HG02938 (cell line): Measurements from ENCODE around the gene CTDSPL.

Experiments used
- ATAC-seq: cut with Tn5 transposase; IDR thresholded peaks from one replicate; pipeline ENCODE4 v1.9.1; 2021; ENCODE audit warnings: mild to moderate bottlenecking, moderate library complexity; ENCODE audit not compliant: unreplicated experiment

Gene CTDSPL

GRCh38 chr3:37912052-37912733, 50.5 kb downstream of the CTDSPL start:
- ATAC-seq: no peak

GRCh38 chr3:37913522-37913921, 51.8 kb downstream of the CTDSPL start:
- ATAC-seq: no peak

DNA sequence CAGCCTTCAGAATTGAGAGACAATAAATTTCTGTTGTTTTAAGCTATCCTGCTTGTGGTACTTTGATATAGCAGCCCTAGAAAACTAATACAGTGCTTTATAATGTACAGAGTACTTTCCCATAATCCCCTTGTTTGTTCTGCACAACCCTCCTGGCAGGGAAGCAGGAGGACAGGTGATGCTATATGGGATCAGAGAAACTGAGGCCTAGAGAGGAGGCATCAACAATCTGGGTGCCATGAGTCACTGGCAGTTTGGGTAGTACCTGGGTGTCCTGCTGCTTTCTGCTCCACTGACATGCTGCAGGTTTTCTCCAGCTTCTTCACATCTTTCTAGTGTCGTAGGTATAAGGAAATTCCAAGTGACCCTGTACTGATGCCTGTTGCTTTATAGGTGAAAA, 55.0 kb downstream of the CTDSPL start:
- no peak for ATAC-seq

DNA sequence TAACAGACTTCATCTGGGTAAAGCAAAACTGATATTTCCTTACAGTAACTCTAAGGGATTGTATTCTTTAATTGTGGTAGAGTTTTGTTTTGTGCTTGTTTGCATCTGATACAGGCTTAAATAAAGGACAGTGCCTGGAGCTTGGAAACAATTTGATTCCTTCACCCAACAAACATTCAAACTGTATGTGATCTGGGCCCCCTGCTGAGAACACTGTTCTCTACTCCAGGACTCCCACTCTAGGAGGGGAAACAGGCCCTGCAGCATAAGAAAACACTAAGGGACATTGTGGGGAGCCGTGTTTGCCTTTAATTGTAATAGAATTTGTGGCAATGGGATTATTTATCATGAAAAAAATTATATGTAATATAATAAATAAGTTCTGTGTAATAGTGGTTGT, 56.9 kb downstream of the CTDSPL start:
- no peak for ATAC-seq

DNA sequence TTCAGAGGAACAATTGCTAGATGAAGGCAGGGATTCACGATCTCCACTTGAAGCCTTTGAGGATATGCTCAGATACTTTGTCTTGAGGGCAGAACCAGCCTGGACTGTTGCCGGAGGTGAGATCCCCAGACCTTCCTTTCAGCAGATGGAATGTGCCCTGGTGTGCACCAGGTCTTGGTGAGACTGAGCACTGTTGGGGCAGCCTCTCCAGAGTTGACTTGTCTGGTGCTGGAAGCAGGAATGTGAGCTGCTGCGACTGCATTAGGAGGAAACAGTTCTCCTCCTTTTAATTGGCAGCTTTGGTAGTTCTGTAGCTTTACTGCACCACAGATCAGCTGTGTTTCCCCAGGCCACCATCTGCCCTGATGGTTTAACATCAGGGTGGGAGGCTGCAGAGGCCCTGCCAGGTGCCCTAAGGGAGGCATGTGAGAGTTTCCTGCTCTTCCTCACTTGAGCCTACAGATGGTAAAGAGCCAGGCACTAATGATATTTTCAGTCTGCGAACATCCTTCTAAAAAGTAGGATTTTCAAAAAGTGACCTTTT, 58.5 kb downstream of the CTDSPL start:
- no peak for ATAC-seq

- no peak for ATAC-seq
Measured at GRCh38 chr3:37921025-37921424, 59.3 kb downstream of the CTDSPL start.

GRCh38 chr3:37922721-37923568, 61.3 kb downstream of the CTDSPL start:
- ATAC-seq: no peak

DNA sequence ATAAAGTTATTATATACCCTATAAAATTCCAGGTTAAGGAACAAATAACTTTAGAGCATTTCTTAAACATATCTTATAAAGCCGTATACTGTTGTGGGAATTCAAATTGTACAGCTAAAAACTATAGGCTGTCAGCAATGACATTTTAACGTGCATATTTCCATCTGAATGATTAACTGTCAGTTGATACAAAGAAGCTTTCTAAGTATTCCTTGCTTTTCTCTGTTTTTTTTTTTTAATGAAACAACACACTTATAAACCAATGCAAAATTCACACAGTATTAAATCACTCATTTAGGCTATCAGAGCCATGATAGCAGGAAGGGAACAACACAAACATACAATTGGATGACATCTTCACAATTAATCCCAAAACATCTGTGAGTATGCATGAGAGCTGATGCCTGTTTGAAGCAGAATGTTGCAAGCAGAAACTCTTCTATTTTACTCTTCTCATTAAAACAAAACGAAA, 61.9 kb downstream of the CTDSPL start:
- no peak for ATAC-seq

GRCh38 chr3:37924453-37924852, 62.8 kb downstream of the CTDSPL start:
- no peak for ATAC-seq

DNA sequence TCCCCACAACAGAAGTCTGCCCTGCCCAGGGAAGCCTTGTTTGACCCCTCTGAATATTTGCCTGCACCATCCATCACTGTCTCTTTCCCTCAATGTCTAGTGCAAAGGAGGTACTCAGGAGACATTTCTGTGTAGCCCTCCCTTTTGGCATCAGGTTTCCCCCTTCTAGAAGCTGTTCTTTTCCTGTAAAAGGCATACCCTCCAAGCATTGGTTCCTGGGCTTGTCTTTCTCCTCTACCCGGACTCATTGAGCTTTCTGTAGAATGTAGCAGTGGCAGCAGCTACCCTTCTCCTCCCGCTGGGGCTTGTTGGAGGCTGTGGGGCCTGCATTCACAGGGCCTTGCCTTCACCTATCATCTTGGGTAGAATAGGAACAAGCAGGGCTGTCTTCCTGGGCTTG, 63.5 kb downstream of the CTDSPL start:
- ATAC-seq: no peak

DNA sequence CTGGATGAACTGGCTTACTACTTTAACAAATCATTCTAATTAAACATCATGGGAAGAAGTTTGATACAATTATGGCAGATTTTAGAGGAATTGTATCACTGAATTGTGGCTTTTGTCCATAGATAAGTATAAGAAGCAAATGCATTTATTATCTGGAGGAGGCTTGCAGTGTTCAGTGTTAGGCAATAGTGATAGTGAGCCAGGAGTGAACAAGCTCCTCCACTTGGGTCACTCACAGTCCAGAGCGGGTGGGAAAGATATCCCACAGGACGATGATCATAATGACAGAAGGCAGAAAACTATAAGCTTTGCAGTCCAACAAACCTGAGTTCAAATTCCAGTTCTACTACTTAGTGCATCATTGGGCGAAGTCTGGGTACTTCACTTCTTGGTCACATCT, 64.9 kb downstream of the CTDSPL start:
- no peak for ATAC-seq

DNA sequence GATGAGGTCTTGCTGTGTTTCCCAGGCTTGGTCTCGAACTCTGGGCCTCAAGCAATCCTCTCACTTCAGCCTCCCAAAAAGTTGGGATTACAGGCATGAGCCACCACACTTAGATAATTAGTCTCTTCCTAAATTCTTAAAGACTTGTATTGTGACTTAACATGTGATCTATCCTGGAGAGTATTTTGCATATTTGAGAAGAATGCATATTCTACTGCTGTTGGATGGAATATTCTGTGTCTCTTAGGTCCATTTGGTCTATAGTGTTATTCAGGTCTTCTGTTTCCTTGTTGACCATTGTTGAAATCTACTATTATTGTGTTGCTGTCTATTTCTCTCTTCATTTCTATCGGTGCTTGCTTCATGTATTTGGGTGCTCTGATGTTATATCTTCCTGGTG, 68.8 kb downstream of the CTDSPL start:
- ATAC-seq: no peak

GRCh38 chr3:37932505-37932904, 70.8 kb downstream of the CTDSPL start:
- no peak for ATAC-seq

DNA sequence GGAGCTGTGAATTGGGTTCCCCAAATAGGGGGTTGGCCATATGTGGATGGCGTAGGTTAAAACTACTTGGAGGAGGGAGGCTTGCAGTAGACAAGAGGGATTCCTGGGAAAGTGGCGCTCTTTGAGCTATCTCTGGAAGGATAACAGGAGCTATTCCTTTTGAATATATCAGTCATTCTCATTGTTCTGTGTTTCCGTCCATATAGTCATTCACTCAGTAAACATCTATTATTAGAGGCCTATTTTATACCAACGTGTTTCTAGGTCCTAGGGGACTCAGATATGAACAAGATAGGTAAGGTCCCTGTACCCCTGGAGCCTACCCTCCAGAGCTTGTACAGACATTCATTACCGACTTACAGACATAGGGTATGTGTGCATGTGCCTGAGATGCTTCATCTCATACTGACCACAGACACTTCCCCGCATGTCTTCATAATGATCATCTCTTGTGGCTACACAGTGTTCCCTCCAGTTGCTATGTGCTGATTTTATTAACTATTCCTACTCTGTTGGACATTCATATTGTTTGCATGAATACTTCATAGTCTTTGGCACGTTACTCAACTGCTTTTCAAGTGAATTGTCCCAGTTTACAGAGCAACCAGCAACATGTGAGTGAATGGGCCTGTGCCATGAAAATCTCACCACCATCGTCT, 73.1 kb downstream of the CTDSPL start:
- ATAC-seq: no peak

GRCh38 chr3:37935290-37935668, 73.6 kb downstream of the CTDSPL start:
- no peak for ATAC-seq

- no peak for ATAC-seq
Measured at GRCh38 chr3:37935756-37936666, 74.3 kb downstream of the CTDSPL start.

DNA sequence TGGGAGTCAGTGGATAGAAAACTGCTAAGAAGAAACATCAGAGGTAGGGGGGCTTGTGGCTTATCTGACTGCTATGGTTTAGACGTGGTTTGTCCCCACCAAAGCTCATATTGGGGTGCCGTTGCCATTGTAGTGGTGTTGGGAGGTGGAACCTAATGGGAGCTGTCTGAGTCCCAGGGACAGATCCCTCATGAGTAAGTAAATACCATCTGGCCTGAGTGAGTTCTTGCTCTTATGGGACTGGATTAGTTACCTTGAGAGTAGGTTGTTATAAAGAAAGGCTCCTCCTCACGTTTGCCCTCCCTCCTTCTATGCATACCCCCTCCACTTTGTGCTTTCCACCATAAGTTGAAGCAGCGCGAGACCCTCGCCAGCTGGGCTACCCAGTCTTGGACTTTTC, 75.5 kb downstream of the CTDSPL start:
- no peak for ATAC-seq

- no peak for ATAC-seq
Measured at GRCh38 chr3:37938011-37938410, 76.3 kb downstream of the CTDSPL start.

GRCh38 chr3:37940242-37940908, 78.7 kb downstream of the CTDSPL start:
- no peak for ATAC-seq
